Sigmoid colon (tissue), 7 donors: Measurements from ENCODE around the gene KRTAP1-3. TPM values are rescaled to one million over a fixed set of nuclear protein-coding genes. Genes with fewer than 3 reads are reported as not detected.
"Not testable (repeated sequence)": the region's sequence is repeated elsewhere in the genome, so short reads cannot be mapped to it uniquely, and the experiment has no call there.

Source experiments
- DNase-seq: peaks from one replicate; pipeline ENCODE4 v3.0.0-alpha.2; 2019
- H3K27ac ChIP-seq, 4 donors: fragments of 200-600 bp; sonication (generic); one replicate each; pipeline ENCODE4 v1.5.1; 2016 to 2019; ENCODE audit warnings: mild to moderate bottlenecking in 1 of 4
- H3K27me3 ChIP-seq, 3 donors: fragments of 200-600 bp; sonication (generic); one replicate each; pipeline ENCODE4 v1.5.1; 2019; ENCODE audit warnings: mild to moderate bottlenecking in 1 of 3
- H3K36me3 ChIP-seq, 4 donors: fragments of 200-600 bp; sonication (generic); one replicate each; pipeline ENCODE4 v1.5.1; 2016 to 2019
- H3K4me1 ChIP-seq, 4 donors: fragments of 200-600 bp; sonication (generic); one replicate each; pipeline ENCODE4 v1.5.1; 2017 to 2019
- H3K4me3 ChIP-seq, 4 donors: fragments of 200-600 bp; sonication (generic); one replicate each; pipeline ENCODE4 v1.5.1; 2017 to 2019; ENCODE audit warnings: mild to moderate bottlenecking in 2 of 4, moderate library complexity in 1 of 4
- H3K9me3 ChIP-seq, 4 donors: fragments of 200-600 bp in 3 of 4; sonication (generic) in 3 of 4; one replicate each; pipeline versions ENCODE4 v1.5.1 to v1.6.1; 2013 to 2019
- CTCF ChIP-seq, 4 experiments: fragments of 450-650 bp in 3 of 4; fragments of 200-600 bp in 1 of 4; IDR thresholded peaks; one replicate each; pipeline ENCODE4 v1.5.1; 2016 to 2019; ENCODE audit warnings: antibody characterized with exemption in 4 of 4, mild to moderate bottlenecking in 3 of 4, moderate library complexity in 2 of 4
- EP300 ChIP-seq, 4 donors: sonication (generic); formaldehyde crosslinking; IDR thresholded peaks; one replicate each; pipeline ENCODE4 v1.6.1; 2017; ENCODE audit warnings: antibody characterized with exemption in 4 of 4
- POLR2A ChIP-seq, 2 donors: fragments of 450-650 bp; IDR thresholded peaks; one replicate each; pipeline ENCODE4 v1.6.1; 2016; ENCODE audit warnings: antibody characterized with exemption in 2 of 2, mild to moderate bottlenecking in 2 of 2, moderate library complexity in 2 of 2
- POLR2AphosphoS5 ChIP-seq, 4 donors: sonication (generic); formaldehyde crosslinking; IDR thresholded peaks; one replicate each; pipeline ENCODE4 v1.6.1; 2017; ENCODE audit warnings: antibody characterized with exemption in 4 of 4
- WGBS, 2 donors: extraction: QIAGEN DNeasy Blood & Tissue Kit; methylation state at CpG; one replicate each; pipeline ENCODE4 v1.1.7; 2013; 5-methylcytosine and 5-hydroxymethylcytosine counted together
- intact Hi-C: fragments of 100-400 bp; cut with DNase I; formaldehyde crosslinking; loops from one replicate; pipeline ENCODE4 v1.15.1; 2023
- polyA plus RNA-seq, 3 donors: library from polyadenylated mRNA; stranded (reverse); fragments of 200-250 nt; gene quantifications; one replicate each; pipeline ENCODE4 v1.2.3, GENCODE V29; 2013
- total RNA-seq, 4 donors: library from RNA; depleted of rRNA; stranded (reverse); fragments of >200 nt; gene quantifications; one replicate each; pipeline ENCODE4 v1.1.0, GENCODE V29; 2016
- donor health status: healthy with polysubstance abuse.
- donor health status: Bipolar disorder and iron deficiency.
- donor health status: healthy.

KRTAP1-3 gene
- total and polyA plus RNA-seq, 7 donors: not detected

- no peak for DNase-seq
- WGBS, 2 donors: 39 to 59% methylated on average over 2 of the region's 2 CpGs
- no peaks in the 10 kb centered on the region for H3K36me3 ChIP-seq
- no peak overlapping the region for H3K4me3 ChIP-seq
- peaks cover 0 to 2% (median 0%) of the 10 kb centered on the region in 4 donors for H3K9me3 ChIP-seq
- H3K27ac ChIP-seq: no peak overlapping the region
- no peak for TF ChIP-seq CTCF (IDR thresholded peaks at IDR 0.05)
- no peak for TF ChIP-seq POLR2AphosphoS5 (IDR thresholded peaks at IDR 0.05)
- TF ChIP-seq POLR2A (IDR thresholded peaks at IDR 0.05): no peak
- TF ChIP-seq EP300 (IDR thresholded peaks at IDR 0.05): no peak
- peaks cover 0 to 24% (median 0%) of the 10 kb centered on the region in 3 donors for H3K27me3 ChIP-seq
- intact Hi-C loops: no loop called here
- H3K4me1 ChIP-seq: no peaks in the 10 kb centered on the region
Observed at GRCh38 chr17:41049110-41049509, 14.4 kb upstream of the KRTAP1-3 start.

- intact Hi-C loops: no loop called here
- H3K4me1 ChIP-seq: no peaks in the 10 kb centered on the region
- no peak overlapping the region for H3K27ac ChIP-seq
- H3K9me3 ChIP-seq: peaks cover 0 to 2% (median 0%) of the 10 kb centered on the region in 4 donors
- peaks cover 0 to 24% (median 0%) of the 10 kb centered on the region in 3 donors for H3K27me3 ChIP-seq
- DNase-seq: no peak
- H3K36me3 ChIP-seq: no peaks in the 10 kb centered on the region
- no peak overlapping the region for H3K4me3 ChIP-seq
- no peak for TF ChIP-seq POLR2AphosphoS5 (IDR thresholded peaks at IDR 0.05)
- TF ChIP-seq CTCF (IDR thresholded peaks at IDR 0.05): no peak
- TF ChIP-seq EP300 (IDR thresholded peaks at IDR 0.05): no peak
- whole genome bisulfite sequencing, 2 donors: 73 to 76% methylated on average over 7 of the region's 7 CpGs
Observed at GRCh38 chr17:41048441-41048840, 13.8 kb upstream of the KRTAP1-3 start.

- DNase-seq, H3K4me1 ChIP-seq, intact Hi-C loops, H3K27ac ChIP-seq, H3K4me3 ChIP-seq, H3K36me3 ChIP-seq, H3K9me3 ChIP-seq: not testable (repeated sequence)
- H3K27me3 ChIP-seq: peaks cover 0 to 24% (median 0%) of the 10 kb centered on the region in 3 donors
- 63 to 66% methylated on average over 10 of the region's 33 CpGs for WGBS, 2 donors
Observed at GRCh38 chr17:41046735-41047465, 12.2 kb upstream of the KRTAP1-3 start, which contains the start of gene KRTAP2-1. TSS of gene KRTAP2-1 (minus strand) at chr17:41047316. CDS start at chr17:41047267, 49 bp downstream.

GRCh38 chr17:41042953-41043352 is 8.3 kb upstream of the KRTAP1-3 start:
- Histone ChIP-seq H3K4me3 (no peak overlapping the region), H3K36me3 (no peaks in the 10 kb centered on the region), H3K4me1 (no peaks in the 10 kb centered on the region), H3K27me3 (peaks cover 0 to 8% (median 0%) of the 10 kb centered on the region in 3 donors), H3K9me3 (peaks cover 0 to 2% (median 0%) of the 10 kb centered on the region in 4 donors), H3K27ac (no peak overlapping the region)
- WGBS, 2 donors: 95 to 97% methylated on average over 1 of the region's 1 CpG
- DNase-seq: no peak
- TF ChIP-seq POLR2AphosphoS5 (IDR thresholded peaks at IDR 0.05) (no peak), CTCF (IDR thresholded peaks at IDR 0.05) (no peak), POLR2A (IDR thresholded peaks at IDR 0.05) (no peak), EP300 (IDR thresholded peaks at IDR 0.05) (no peak)
- intact Hi-C loops: no loop called here

- H3K27ac ChIP-seq, DNase-seq, H3K9me3 ChIP-seq, H3K4me3 ChIP-seq, H3K4me1 ChIP-seq, H3K36me3 ChIP-seq, intact Hi-C loops, H3K27me3 ChIP-seq: not testable (repeated sequence)
- 79 to 89% methylated on average over 14 of the region's 14 CpGs for WGBS, 2 donors
Observed at GRCh38 chr17:41040783-41041571, 6.3 kb upstream of the KRTAP1-3 start, which contains the start of gene KRTAP1-1. TSS of gene KRTAP1-1 (minus strand) at chr17:41041450. CDS start at chr17:41041397, 53 bp downstream.
